Measurements from ENCODE around the gene COX20. TPM values are rescaled to one million over a fixed set of nuclear protein-coding genes. Genes with fewer than 3 reads are reported as not detected.
"Not testable (repeated sequence)": the region's sequence is repeated elsewhere in the genome, so short reads cannot be mapped to it uniquely, and the experiment has no call there.

The COX20 gene
- polyA plus RNA-seq, 1 donor from 2014 or later, result 169 TPM

DNA sequence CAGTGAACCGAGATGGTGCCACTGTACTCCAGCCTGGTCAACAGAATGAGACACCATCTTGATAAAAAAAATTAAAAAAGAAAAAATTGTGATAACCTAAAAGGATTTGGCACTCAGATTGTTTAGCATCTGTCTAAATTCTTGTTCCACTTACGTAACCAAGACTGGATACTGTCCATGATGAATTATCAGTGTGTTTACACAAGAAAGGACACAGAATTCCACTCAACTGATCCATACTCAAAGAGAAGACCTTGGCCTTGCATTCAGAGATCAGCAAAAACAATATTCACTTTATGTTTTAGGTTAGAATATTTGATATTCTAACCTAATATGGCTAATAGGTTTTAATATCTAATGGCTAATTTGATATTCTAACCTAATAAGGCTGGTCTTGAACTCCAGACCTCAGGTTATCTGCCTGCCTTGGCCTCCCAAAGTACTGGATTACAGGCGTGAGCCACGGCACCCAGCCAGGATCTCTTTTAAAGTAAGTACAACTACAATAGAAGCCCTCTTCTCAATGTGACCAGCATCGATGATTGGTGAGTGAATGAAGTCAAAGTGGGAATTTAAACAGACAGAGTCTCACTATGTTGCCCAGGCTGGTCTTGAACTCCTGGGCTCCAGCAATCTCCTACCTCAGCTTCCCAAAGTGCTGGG lies 43.1 kb upstream of the COX20 start:
- Histone ChIP-seq H4K20me1 (ENCODE audit: insufficient read depth) (no peaks in the 10 kb centered on the region), H2AFZ (ENCODE audit: low read depth, low read length) (no peak overlapping the region), H3F3A (ENCODE audit: insufficient read depth, low read length, poor library complexity, severe bottlenecking) (no peaks in the 10 kb centered on the region), H3K9ac (ENCODE audit: low read length) (no peak overlapping the region), H3K27ac (ENCODE audit: low read length) (no peak overlapping the region), H3K27me3 (ENCODE audit: insufficient read depth, low read depth, low read length) (no peaks in the 10 kb centered on the region), H3K9me2 (ENCODE audit: insufficient read depth, low read length) (no peaks in the 10 kb centered on the region), H3K9me3 (ENCODE audit: low read length) (no peaks in the 10 kb centered on the region), H3K4me2 (ENCODE audit: low read length) (no peak overlapping the region), H3K36me3 (ENCODE audit: insufficient read depth, low read length) (no peaks in the 10 kb centered on the region), H3K4me3 (ENCODE audit: low read length) (no peak overlapping the region), H3K79me2 (replicated peaks; ENCODE audit: insufficient read depth, low read length) (no peaks in the 10 kb centered on the region)
- TF ChIP-seq MXI1 (conservative IDR thresholded peaks at IDR 0.05; ENCODE audit: poor library complexity, severe bottlenecking) (no peak), RAD21 (conservative IDR thresholded peaks at IDR 0.05) (no peak), POLR2AphosphoS5 (IDR thresholded peaks at IDR 0.05) (no peak), TAF1 (IDR thresholded peaks at IDR 0.05; ENCODE audit: low read depth) (no peak), EZH2 (IDR thresholded peaks at IDR 0.05; ENCODE audit: borderline replicate concordance, insufficient read depth, low read length, poor library complexity, severe bottlenecking) (no peak), EP300 (conservative IDR thresholded peaks at IDR 0.05; ENCODE audit: poor library complexity, severe bottlenecking) (no peak), SMC3 (conservative IDR thresholded peaks at IDR 0.05; ENCODE audit: poor library complexity) (no peak)
- TF ChIP-seq, protein P1, sequence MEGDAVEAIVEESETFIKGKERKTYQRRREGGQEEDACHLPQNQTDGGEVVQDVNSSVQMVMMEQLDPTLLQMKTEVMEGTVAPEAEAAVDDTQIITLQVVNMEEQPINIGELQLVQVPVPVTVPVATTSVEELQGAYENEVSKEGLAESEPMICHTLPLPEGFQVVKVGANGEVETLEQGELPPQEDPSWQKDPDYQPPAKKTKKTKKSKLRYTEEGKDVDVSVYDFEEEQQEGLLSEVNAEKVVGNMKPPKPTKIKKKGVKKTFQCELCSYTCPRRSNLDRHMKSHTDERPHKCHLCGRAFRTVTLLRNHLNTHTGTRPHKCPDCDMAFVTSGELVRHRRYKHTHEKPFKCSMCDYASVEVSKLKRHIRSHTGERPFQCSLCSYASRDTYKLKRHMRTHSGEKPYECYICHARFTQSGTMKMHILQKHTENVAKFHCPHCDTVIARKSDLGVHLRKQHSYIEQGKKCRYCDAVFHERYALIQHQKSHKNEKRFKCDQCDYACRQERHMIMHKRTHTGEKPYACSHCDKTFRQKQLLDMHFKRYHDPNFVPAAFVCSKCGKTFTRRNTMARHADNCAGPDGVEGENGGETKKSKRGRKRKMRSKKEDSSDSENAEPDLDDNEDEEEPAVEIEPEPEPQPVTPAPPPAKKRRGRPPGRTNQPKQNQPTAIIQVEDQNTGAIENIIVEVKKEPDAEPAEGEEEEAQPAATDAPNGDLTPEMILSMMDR (IDR thresholded peaks at IDR 0.05; ENCODE audit: poor library complexity, severe bottlenecking), result no peak
- TF ChIP-seq, protein P2, sequence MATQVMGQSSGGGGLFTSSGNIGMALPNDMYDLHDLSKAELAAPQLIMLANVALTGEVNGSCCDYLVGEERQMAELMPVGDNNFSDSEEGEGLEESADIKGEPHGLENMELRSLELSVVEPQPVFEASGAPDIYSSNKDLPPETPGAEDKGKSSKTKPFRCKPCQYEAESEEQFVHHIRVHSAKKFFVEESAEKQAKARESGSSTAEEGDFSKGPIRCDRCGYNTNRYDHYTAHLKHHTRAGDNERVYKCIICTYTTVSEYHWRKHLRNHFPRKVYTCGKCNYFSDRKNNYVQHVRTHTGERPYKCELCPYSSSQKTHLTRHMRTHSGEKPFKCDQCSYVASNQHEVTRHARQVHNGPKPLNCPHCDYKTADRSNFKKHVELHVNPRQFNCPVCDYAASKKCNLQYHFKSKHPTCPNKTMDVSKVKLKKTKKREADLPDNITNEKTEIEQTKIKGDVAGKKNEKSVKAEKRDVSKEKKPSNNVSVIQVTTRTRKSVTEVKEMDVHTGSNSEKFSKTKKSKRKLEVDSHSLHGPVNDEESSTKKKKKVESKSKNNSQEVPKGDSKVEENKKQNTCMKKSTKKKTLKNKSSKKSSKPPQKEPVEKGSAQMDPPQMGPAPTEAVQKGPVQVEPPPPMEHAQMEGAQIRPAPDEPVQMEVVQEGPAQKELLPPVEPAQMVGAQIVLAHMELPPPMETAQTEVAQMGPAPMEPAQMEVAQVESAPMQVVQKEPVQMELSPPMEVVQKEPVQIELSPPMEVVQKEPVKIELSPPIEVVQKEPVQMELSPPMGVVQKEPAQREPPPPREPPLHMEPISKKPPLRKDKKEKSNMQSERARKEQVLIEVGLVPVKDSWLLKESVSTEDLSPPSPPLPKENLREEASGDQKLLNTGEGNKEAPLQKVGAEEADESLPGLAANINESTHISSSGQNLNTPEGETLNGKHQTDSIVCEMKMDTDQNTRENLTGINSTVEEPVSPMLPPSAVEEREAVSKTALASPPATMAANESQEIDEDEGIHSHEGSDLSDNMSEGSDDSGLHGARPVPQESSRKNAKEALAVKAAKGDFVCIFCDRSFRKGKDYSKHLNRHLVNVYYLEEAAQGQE (IDR thresholded peaks at IDR 0.05; ENCODE audit: borderline replicate concordance), result no peak

DNA sequence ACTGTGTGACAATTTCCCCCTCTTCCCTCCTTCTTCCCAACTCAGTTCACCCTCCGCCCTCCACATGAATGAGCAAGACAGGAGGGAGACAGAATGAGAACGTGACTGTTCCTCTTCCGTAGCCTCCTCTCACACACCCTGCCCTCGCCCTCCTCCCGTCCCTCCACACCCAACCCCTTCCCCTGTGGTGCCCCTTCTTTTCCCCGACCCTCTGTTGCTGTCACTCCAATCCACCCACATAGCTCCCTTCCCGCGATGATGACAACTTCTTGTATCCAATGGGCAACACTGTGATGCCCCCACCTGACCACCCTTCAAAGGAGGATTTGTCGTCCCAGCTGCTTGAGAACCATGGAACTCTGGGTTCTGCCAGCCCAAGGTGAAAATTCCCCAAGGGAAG lies 41.4 kb upstream of the COX20 start:
- Histone ChIP-seq H3K9me2 (ENCODE audit: insufficient read depth, low read length) (no peaks in the 10 kb centered on the region), H3K4me2 (ENCODE audit: low read length) (no peak overlapping the region), H3K36me3 (ENCODE audit: insufficient read depth, low read length) (no peaks in the 10 kb centered on the region), H3K27me3 (ENCODE audit: insufficient read depth, low read depth, low read length) (no peaks in the 10 kb centered on the region), H3K27ac (ENCODE audit: low read length) (no peak overlapping the region), H3K9ac (ENCODE audit: low read length) (no peak overlapping the region), H3F3A (ENCODE audit: insufficient read depth, low read length, poor library complexity, severe bottlenecking) (no peaks in the 10 kb centered on the region), H3K9me3 (ENCODE audit: low read length) (no peaks in the 10 kb centered on the region), H2AFZ (ENCODE audit: low read depth, low read length) (no peak overlapping the region), H3K4me3 (ENCODE audit: low read length) (no peak overlapping the region), H3K79me2 (replicated peaks; ENCODE audit: insufficient read depth, low read length) (no peaks in the 10 kb centered on the region), H4K20me1 (ENCODE audit: insufficient read depth) (no peaks in the 10 kb centered on the region)
- TF ChIP-seq POLR2AphosphoS5 (IDR thresholded peaks at IDR 0.05) (no peak), RAD21 (conservative IDR thresholded peaks at IDR 0.05) (no peak), EZH2 (IDR thresholded peaks at IDR 0.05; ENCODE audit: borderline replicate concordance, insufficient read depth, low read length, poor library complexity, severe bottlenecking) (no peak), SMC3 (conservative IDR thresholded peaks at IDR 0.05; ENCODE audit: poor library complexity) (no peak), MXI1 (conservative IDR thresholded peaks at IDR 0.05; ENCODE audit: poor library complexity, severe bottlenecking) (no peak), TAF1 (IDR thresholded peaks at IDR 0.05; ENCODE audit: low read depth) (no peak), EP300 (conservative IDR thresholded peaks at IDR 0.05; ENCODE audit: poor library complexity, severe bottlenecking) (no peak)
- TF ChIP-seq, protein P2 (IDR thresholded peaks at IDR 0.05; ENCODE audit: borderline replicate concordance), result no peak
- TF ChIP-seq, protein P1 (IDR thresholded peaks at IDR 0.05; ENCODE audit: poor library complexity, severe bottlenecking), result no peak

DNA sequence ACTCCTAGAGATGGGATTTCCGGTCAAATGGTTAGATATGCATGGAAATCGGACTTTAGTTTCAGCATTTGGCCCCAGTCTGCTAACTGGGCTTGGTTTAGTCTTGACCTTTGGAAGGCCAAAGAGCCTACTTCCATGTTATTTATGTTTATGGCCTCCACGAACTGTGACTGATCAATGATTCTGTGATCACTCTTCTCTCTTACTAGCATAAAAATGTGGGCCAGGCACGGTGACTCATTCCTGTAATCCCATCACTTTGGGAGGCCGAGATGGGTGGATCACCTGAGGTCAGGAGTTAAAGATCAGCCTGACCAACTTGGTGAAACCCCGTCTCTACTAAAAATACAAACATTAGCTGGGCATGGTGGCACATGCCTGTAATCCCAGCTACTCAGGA lies 40.9 kb upstream of the COX20 start:
- H3K79me2 ChIP-seq (replicated peaks; ENCODE audit: insufficient read depth, low read length); H4K20me1 ChIP-seq (ENCODE audit: insufficient read depth); H3K27ac ChIP-seq (ENCODE audit: low read length); H2AFZ ChIP-seq (ENCODE audit: low read depth, low read length); H3K9ac ChIP-seq (ENCODE audit: low read length); H3K9me2 ChIP-seq (ENCODE audit: insufficient read depth, low read length); H3K4me3 ChIP-seq (ENCODE audit: low read length); H3K4me2 ChIP-seq (ENCODE audit: low read length); H3K9me3 ChIP-seq (ENCODE audit: low read length); H3K27me3 ChIP-seq (ENCODE audit: insufficient read depth, low read depth, low read length); H3F3A ChIP-seq (ENCODE audit: insufficient read depth, low read length, poor library complexity, severe bottlenecking); H3K36me3 ChIP-seq (ENCODE audit: insufficient read depth, low read length): not testable (repeated sequence)
